ENCODE results near the gene CCDC89.
"Not testable (repeated sequence)": the region's sequence is repeated elsewhere in the genome, so short reads cannot be mapped to it uniquely, and the experiment has no call there.

Gene CCDC89

DNA sequence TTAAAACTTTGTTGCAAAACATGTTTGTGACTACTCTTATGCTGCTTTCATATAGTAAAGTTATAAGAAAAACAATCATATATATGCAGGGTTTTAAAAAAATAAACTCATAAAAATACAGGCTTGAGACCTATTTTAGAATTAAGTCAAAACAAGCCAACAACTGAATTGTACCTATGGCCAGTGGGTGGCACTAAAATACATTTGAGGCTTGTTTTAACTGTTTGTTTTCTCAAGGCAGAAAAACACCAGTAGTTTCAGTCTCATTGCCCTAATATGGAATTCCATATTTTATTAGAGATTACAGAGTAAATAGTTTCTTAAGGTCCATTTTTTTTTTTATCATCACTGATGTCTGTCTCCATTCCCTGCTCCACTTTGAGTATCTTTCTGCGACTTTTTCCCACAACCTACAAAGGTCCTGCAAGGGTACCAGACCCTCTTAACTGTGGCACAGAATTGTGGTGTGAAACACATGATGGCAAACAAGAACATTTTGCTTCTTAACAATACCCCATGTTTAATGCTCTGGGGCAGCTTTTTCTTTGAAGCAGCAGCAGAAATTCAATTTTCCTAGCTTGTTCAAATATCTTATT, 8.5 kb upstream of the CCDC89 start:
- DNase-seq (ENCODE audit: low read depth, low spot score), result no peak

DNA sequence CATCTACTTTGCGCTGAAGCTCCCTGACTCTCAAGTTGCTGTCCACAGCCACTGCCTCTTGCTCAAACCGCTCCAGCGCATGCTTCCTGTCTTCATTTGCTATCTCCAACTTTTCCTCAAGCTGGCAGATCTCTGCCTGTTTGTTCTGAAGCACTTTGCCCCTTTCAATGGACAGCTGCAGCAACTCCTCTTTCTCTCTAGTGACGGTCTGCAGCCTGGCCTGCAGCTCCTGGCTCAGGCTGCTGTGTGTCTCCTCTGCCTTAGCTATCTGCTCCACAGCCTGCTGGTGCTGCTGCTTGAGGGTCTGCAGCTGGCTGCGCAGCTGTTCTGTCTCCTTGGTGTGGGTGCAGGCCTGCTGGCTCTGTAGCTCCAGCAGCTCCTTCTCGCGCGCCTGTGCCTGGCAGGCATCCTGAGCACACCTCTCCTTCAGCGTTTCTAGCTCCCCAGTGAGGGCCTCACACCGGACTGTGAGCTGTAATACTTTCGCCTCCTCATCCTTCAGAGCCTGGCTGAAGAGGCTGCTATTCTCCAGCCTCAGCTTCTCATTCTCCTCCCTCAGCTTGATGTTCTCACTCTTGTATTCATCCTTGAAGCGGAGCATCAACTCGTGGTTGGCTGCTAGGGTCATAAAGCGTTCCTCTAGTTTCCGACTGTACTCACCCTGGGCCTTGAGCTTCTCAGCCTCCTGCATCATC, 723 bp downstream of the CCDC89 start:
- no peak for DNase-seq (ENCODE audit: low read depth, low spot score)

DNA sequence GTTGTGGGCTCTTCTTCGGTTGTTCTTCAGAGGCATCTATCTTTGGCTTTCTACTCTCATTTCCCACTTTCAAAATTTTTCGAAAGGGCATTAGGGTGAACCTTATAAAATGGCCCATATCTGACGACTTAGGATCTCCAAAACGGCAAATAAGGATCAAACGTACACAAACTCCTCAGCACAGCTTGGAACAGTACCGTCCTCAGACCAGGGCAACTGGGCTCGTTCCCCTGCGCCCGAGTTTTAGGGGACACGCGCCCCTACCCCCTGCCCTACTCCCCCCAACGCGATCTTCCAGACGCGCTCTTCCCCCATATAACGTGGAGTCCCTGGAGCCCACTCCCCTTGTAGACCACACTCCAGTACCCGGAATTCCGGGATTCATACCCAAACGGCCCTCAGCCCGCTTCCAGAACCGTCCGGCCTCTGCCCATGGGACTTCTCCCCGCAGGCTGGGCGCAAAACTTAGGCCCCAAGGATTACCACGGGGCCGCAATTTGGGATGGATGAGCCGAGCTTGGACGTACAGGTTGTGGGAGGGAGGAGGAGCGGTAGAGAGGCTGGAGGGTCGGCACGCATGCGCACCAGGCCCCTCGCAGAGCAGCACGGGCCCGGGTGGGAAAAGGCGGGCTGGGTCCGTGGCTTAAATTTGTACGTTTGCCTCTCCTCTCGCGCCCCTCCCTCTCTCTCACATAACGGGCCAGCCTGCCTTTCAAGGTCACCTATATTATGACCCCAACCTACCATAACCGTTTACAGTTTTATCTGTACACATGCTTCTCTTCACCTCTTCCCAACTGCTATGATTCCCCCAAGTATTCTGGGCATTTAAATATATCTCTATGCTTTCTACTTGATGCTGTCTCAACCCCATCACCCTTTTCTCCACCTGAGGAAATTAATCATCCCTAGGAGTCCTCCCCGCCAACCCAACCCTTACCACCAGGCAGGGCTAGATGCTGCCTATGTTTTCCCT, 3.4 kb downstream of the CCDC89 start:
- no peak for DNase-seq (ENCODE audit: low read depth, low spot score)

DNA sequence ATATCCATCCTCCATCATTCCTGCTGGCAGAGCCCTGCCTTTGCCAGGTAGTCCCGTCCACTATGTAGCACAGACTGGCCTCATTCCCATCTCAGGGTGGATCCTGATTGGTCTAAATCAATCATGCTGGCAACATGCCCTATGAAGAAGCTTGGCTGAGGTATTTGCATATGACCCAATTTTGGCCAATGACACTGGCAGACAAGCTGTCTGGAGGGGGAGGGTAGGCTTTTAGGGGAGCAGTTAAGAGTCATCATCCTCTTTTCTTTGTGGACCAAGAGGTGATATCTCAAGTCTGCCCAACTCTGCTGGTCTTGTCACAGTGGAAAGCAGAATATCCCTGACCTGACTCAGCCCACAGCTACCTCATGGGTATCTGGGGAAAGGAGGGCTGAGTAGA, 5.1 kb downstream of the CCDC89 start:
- DNase-seq (ENCODE audit: low read depth, low spot score), result no peak

DNA sequence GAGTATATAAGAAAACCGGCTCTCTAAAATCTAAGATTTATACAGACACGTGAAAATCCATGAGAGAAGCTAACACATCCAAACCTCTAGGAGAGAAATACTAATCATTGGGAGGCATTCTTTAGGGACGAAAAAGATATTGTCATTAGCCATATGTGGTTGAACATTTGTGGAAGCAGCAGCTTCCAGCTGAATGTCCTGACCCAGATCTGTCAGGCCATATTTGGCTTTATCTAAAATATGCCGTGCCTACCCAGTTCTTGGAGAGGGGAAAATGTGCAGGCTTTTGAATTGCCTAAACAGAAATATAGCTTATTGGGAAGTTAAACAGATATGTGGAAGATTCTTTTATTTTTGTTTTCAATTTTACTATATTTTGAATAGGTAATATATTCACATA, 6.4 kb downstream of the CCDC89 start:
- no peak for DNase-seq (ENCODE audit: low read depth, low spot score)

DNA sequence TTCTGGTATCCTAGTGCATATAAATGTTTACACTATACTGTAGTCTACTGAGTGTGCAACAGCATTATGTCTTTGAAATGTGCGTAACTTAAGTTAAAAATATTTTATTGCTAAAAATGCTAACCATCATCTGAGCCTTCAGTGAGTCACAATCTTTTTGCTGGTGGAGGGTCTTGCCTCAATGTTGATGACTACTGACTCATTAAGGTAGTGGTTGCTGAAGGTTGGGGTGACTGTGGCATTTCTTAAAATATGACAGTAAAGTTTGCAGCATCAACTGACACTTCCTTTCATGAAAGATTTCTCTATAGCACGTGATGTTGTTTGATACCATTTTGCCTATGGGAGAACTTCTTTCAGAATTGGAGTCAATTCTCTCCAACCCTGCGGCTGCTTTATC, 12.6 kb downstream of the CCDC89 start:
- DNase-seq (ENCODE audit: low read depth, low spot score), result no peak

DNA sequence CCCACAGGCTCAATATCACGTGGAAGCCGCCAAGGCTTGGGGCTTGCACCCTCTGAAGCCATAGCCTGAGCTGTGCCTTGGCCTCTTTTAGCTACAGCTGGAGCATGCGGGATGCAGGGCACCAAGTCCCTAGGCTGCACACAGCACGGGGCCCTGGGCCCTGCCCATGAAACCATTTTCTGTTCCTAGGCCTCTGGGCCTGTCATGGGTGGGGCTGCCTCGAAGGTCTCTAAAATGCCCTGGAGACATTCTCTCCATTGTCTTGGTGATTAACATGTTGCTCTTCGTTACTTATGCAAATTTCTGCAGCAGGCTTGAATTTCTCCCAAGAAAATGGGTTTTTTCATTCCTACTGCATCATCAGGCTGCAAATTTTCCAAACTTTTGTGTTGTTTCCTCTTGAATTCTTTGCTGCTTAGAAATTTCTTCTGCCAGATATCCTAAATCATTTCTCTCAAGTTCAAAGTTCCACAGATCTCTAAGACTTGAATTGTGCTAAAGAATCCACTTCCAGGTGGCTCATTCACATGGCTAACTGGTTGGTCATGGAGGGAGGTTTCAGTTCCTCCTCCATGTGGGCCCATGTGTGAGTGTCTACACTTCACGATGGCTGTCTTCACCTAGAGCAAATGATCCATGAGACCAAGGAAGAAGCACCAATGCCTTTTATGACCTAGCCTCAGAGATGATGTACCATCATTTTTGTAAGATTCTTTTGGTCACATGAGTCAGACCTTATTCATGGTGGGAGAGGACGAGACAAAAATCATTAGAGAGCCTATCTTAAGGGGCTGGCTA, 13.7 kb downstream of the CCDC89 start:
- DNase-seq (ENCODE audit: low read depth, low spot score), result no peak

DNA sequence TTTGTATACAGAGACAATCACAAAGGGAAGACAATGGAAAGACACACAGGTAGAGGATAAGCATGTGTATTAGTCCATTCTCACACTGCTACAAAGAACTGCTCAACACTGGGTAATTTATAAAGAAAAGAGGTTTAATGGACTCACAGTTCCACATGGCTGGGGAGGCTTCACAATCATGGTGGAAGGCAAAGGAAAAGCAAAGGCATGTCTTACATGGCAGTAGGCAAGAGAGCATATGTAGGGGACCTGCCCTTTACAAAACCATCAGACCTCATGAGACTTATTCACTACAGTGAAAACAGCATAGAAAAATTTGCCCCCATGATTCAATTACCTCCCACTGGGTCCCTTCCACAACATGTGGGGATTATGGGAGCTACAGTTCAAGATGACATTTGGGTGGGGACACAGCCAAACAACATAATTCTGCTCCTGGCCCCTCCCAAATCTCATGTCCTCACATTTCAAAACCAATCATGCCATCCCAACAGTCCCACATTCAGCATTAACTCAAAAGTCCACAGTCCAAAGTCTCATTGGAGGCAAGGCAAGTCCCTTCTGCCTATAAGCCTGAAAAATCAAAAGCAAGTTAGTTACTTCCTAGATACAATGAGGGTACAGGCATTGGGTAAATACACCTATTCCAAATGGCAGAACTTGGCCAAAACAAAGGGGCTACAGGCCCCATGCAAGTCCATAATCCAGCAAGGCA, 14.9 kb downstream of the CCDC89 start:
- DNase-seq (ENCODE audit: low read depth, low spot score), result not testable (repeated sequence)

DNA sequence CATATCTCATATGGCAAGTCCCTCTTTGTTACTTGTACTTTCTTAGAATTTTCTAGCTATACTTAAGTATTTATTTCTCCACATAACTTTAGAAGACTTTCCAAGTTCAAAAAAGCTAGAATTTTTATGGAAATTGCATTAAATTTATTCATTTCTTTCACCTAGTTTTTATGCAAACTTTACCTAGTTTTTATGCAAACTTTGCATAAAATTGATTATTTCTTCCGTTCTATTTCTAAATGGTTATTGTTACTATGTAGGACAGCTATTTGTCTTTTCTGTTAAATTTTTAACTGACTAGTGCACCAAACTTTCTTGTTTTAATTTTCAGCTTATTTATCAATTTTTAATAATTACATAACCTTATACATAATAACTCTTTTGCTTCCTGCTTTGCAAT, 17.8 kb downstream of the CCDC89 start:
- DNase-seq (ENCODE audit: low read depth, low spot score), result no peak

DNA sequence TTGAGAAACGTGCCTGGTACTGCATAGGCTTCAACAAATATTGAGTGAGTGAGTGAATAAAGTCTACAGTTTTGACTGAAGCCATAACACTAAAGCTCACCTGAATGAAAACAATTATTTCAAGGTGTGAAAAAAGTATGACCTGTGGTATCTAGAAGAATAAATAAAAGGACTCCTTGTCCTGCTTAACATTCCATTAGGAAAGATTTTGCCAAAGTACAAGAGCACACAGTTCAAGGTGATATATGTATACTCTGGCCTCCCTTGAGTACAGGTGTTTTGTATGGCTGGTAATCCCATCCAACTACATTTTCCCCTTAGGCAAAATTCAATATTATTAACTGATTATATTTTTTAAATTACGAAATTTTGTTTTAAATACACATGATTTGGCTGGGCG, 19.3 kb downstream of the CCDC89 start:
- no peak for DNase-seq (ENCODE audit: low read depth, low spot score)

DNA sequence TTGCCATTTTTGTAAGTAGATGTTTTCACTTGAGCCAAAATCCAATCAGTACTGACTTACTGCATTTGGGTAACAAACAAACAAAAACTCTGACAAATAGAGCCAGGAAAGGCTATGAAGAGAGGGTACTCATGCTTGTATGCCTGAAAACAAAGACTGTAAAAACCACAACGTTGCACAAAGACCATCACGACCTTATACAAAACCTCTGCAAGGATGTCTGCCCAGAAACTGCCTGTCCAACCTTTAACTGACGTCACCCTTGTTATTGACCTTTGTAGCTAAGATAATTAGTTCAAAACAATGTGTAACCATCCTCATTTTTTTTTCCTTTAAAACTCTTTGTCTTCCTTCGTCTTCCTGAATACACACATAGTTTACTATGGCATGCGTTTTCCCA, 20.3 kb downstream of the CCDC89 start:
- DNase-seq (ENCODE audit: low read depth, low spot score), result no peak

DNA sequence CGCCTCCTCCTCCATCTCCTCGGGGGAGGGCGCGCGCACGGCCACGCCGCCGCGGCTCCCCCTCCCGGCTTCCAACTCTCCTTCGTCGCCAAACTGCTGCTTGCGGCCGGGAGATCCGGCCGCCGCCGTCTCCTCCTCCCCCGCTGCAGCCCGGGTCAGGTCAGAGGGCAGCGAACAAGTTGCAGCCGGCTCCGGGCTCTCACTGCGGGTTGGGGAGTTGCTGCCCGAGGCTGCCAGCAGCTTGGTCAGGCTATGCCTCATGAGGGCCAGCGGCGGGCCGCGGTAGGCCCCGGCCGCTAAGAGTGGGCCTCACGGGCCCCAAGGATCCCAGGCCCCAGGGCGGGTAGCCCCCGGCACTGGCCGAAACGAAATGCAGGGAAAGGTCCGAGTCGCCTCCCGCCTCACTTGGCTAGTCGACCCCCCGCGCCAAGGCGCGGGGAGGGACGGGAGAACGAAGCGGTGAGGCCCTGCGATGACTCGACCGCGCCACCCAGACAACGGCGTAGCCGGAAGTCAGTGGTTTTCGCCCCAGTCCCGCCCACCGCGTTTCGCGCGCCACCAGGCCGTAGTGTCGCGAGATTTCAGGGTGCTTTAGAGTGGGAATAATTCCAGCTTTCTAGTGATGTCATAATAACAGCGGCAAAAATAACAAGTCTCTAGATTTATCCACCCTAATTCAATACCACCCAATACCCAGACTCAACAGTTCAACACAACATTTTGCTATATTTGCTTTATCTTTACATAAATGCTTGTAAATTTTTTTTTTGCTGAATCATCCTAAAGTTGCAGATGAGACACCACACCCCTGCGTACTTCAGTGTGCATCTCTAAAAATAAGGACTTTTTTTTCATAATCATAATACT, 21.1 kb downstream of the CCDC89 start, which contains the start of gene CREBZF:
CREBZF (minus strand) TSS at position 515 of the 867 bp plus-strand sequence; CDS start at position 261, 254 bp downstream.
- DNase-seq (ENCODE audit: low read depth, low spot score), result peak; percentile 86

DNA sequence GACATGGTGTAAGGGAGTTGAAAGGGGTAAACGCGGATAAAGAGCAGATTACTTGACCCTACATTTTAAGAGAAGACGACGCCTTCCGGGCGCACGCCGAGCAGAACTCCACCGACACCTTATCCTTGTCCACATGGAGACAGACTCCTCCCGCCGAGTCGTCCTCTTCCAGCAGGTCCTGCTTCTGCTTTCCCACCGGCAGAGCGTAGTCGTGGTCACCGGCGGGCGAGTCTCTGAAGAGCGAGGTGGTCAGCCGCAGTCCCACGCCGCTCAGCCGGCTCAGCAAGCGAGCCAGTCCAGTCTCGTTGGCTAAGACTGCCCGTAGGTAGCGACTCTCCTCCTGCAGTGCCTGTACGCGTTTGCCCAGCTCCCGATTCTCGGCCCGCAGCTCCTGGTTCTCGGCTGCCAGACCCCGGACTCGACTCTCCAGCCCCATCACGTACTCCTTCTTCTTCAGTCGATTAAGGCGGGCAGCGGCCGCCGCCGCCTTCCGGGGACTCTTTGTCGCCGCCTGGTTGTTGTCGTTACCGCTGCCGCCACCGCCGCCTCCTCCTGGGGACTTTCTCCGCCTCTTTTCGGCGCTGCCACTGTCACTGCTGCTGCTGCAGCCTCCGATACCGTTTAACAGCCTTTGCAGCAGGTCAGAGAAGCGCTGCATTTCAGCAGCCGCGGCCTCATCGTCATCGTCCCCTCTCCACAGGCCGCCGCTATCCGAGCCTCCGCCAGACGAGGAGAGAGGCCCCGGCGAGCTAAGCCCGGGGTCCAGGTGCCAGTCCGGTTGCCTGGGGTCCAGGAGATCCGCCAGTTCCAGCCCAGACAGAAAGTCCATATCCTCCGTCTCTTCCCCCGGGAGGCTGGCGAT, 22.0 kb downstream of the CCDC89 start:
- DNase-seq (ENCODE audit: low read depth, low spot score), result no peak

DNA sequence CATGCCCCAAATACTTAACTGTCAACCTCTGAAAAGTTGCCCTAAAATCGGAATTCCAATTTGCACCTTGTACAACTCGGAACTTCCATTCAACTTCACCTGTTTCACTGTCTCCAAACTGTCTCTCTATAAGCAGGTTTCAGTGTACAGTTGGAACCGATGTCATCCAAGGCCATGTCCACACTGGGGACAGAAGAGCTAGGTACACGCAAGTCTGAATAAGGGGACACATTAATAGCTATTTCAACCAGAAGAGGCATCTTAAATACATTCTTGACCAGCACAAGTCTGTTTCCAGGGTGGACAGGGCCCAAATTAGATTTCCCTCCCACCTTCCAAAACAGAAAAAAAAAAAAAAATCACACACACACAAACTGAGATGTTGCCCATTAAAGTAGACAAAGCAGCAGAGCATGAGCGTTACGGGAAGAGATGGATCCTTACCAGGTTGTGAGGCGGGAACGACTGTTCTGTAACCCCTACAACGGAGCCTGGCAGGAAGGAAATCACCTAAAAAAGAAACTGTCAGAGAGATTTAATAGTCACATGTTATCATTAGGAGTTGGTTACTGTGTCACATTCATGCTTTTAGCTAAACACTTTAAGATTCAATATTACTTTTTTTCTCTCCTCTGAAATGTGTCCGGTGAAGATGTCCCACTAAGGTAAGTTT, 22.8 kb downstream of the CCDC89 start:
- DNase-seq (ENCODE audit: low read depth, low spot score), result no peak

DNA sequence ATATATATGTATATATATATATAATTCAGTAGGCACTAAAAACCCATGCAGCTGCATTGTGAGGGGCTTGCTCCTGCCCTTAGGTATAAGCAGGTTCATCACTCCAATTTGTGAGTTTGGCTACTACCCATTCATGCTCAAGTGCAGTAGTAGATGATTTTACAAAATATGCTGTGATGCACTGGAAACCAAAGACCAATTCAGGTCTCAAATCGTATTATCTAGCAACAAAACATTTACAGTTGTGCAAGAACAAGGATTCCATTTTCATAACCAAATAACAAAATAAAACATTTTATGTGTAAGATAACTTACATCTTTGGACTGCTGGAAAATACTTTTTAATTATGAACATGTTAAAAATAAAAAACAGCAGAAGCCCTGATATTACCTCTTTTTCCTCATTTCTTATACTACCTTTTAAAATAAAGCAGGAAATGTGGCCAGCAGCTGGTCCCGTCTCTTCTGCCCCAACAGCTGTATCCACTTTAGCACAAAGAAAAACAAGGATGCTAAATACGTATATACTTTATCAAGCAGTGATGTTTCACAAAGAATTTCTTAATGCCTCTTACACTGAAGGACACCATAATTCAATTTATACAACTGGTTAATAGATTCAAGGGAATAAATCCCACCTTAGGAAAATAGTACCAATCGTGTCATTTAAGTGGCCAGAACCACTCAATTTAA, 23.9 kb downstream of the CCDC89 start:
- no peak for DNase-seq (ENCODE audit: low read depth, low spot score)

DNA sequence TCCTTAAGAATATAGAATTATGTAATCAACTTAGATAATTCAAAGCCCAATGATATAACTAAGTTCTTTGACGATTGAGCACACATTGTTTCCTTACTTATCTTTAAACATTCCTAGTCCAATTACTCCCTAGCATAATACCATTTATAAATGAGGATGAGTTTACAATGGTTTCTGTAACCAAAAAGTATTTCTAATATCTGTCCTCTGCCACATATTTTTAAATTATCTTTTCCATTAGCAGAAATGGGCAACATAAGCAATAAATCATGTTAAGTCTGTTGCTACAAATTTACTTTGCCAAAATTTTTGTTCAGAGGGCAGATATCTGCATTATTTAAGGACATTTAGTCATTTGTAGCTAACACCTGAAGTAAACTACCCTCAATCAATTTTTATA, 27.8 kb downstream of the CCDC89 start:
- no peak for DNase-seq (ENCODE audit: low read depth, low spot score)

DNA sequence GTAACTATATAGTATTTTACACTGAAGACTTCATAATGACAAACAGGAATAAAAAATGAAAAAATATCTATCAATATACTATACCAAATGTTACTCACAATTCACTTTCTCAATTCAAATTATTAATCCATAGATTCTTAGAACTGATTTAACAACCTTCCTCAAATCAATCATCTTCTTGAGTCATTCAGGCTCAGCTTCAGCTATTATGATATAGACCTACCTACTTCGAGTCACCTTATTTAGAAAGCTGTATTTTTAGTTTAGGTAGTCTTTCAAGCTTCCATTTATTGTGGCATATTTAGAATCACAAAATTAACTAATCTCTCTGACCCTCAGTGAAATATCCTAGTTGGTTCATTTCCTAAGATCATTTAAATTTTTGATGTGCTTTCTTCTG, 29.2 kb downstream of the CCDC89 start:
- DNase-seq (ENCODE audit: low read depth, low spot score), result no peak

DNA sequence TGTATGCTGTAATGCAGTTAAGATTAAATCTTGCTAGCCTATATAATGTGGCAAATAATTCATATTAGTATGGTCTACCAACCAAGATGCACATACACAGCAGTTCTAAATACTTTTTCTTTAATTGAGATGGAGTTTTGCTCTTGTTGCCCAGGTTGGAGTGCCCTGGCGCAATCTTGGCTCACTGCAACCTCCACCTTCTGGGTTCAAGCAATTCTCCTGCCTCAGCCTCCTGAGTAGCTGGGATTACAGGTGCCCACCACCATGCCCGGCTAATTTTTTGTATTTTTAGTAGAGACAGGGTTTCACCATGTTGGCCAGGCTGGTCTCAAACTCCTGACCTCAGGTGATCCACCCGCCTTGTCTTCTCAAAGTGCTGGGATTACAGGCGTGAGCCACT, 31.7 kb downstream of the CCDC89 start:
- DNase-seq (ENCODE audit: low read depth, low spot score), result not testable (repeated sequence)

Data from brain pericyte (primary cell).